Effector memory CD4-positive, alpha-beta T cell (primary cell): ENCODE results near the gene ZNF674.
A peak's percentile ranks its signal among the peaks of the same experiment; 100 is the strongest.

Source experiments
- DNase-seq, 3 donors: peaks; one replicate each; pipeline ENCODE4 v3.0.0-alpha.2; 2020
- H3K27ac ChIP-seq: 2 replicates; pipeline ENCODE4 v1.7.0; 2013; ENCODE audit warnings: mild to moderate bottlenecking, low read length, moderate library complexity; ENCODE audit not compliant: insufficient read depth, poor library complexity, severe bottlenecking
- H3K27me3 ChIP-seq: replicated peaks from 2 replicates; pipeline ENCODE4 v1.7.0; 2013; ENCODE audit warnings: mild to moderate bottlenecking, low read length; ENCODE audit not compliant: insufficient read depth, control insufficient read depth, poor library complexity, severe bottlenecking
- H3K36me3 ChIP-seq: 2 replicates; pipeline ENCODE4 v1.7.0; 2013; ENCODE audit warnings: mild to moderate bottlenecking, low read length, moderate library complexity; ENCODE audit not compliant: control insufficient read depth, insufficient read depth
- H3K4me1 ChIP-seq: 2 replicates; pipeline ENCODE4 v1.7.0; 2013; ENCODE audit warnings: low read length, mild to moderate bottlenecking; ENCODE audit not compliant: control insufficient read depth, insufficient read depth, poor library complexity, severe bottlenecking
- H3K4me3 ChIP-seq: 2 replicates; pipeline ENCODE4 v1.7.0; 2013; ENCODE audit warnings: low read length, low read depth, mild to moderate bottlenecking; ENCODE audit not compliant: insufficient read depth, poor library complexity, severe bottlenecking
- H3K9me3 ChIP-seq: 2 replicates; pipeline ENCODE4 v1.7.0; 2013; ENCODE audit warnings: mild to moderate bottlenecking, low read length, moderate library complexity; ENCODE audit not compliant: control insufficient read depth
- total RNA-seq, 3 donors: gene quantifications; one replicate each; lab custom pipeline; 2026; lab: John Stamatoyannopoulos, UW

The ZNF674 gene
- 3.8 to 9.1 (median 4.8) reads per million in 3 donors for total RNA-seq

DNA sequence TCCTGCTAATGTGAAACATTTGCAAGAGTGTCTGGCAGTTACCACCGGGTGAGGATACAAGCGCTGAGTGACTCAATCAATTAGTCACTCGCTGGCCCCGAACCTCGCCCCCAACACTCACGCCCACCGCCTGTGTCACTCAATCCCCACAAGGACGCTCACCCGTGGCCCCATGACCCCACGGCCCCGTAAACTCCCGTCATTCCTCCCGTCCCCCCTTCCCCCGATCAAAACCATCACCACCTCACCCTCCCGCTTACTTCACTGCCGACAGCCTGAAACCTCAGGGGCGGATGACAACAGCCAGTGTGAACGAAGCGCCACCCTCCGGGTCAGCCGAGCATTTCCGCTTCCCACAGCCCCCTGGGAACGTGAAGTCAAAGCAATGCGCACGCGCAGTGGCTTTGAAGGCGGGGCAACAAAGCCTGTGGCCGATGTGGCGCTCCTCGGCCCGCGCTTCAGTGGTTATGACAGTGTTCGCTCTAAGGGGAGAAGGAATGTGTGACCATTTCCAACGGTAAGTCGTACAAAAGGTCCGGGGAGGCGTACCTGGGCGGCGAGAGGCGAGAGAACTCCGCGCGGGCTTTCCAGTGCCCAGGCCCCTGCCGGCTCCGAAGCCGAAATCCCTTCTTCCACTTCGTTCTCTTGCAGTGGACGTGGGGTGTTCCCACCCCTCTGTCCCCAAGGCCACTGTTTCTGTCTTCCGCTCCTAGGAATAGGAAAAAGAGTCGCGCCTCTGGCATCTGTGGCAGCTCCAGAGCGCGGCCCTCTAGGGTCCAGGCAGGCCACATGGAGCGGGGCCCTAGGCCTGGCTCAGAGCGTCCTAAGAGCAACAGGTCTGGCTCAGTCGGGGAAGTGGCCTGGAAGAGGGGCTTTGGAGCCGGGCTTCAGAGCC lies at the start of gene ZNF674:
TSS of gene ZNF674 (minus strand) at position 311 of the 895 bp plus-strand sequence. CDS start 3,334 bp downstream, outside the sequence.
- H3K4me3 ChIP-seq, result peak within 1 kb of the TSS; percentile 74
- no peaks in the 10 kb centered on the region for H3K4me1 ChIP-seq

DNA sequence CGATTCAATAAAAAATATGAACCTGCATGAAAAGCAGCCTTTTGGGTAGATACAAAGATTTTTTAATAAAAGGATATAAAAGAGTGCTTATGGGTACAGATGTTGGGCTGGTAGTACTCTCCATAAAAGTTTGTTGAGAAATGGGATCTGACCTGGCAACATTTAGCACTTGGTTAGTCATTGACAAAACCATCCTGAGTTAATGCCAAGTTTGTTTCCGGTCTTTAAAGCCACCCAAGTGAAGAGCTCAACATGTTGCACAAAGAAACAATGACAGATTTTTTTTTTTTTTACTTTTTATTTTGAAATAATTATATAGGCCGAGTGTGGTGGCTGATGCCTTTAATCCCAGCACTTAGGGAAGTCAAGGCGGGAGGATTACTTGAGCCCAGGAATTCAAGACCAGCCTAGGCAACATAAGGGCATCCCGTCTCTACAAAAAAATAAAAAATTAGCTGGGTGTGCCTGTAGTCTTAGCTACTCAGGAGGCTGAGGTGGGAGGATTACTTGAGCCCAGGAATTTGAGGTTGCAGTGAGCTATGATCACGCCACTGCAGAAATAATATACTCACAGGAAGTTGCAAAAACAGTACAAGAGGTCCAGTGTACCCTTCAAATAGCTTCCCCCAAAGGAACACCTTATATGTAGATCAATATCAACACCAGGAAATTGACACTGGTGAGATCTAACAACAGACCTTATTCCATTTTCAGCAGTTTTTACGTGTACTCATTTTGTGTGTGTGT lies 44.9 kb upstream of the ZNF674 start:
- Histone ChIP-seq H3K27ac (peak overlapping the region; percentile 18), H3K27me3 (no peaks in the 10 kb centered on the region), H3K36me3 (no peaks in the 10 kb centered on the region), H3K4me1 (no peaks in the 10 kb centered on the region), H3K9me3 (no peaks in the 10 kb centered on the region), H3K4me3 (no peak overlapping the region)
- DNase-seq, result no peak

More for the DNA sequence above, at the start of gene ZNF674:
- Histone ChIP-seq H3K27ac (peak within 1 kb of the TSS; percentile 90), H3K27me3 (no peaks in the 10 kb centered on the region), H3K36me3 (no peaks in the 10 kb centered on the region), H3K9me3 (no peaks in the 10 kb centered on the region)
- DNase-seq, result peak; percentile 88 to 92 (median 92)

DNA sequence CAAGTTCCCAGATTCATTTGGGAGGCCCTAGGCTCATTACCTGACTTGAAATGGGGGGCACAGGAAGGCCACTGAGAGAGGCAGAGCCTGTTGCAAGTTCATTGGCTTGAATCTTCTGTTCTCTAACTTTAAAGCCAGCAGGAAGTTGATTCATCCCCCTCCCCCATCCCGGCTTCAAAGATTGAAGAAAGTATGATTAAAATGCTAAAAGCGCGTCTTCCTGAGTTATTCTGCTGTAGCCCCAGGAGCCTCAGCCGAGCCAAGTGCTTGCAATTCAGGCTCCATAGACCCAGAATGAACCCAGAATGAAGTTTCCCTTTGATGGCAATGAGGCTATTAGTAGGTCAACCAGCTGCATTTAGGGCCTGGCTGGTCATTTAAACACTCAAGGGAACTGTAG lies 43.0 kb upstream of the ZNF674 start:
- Histone ChIP-seq H3K36me3 (no peaks in the 10 kb centered on the region), H3K4me1 (no peaks in the 10 kb centered on the region)

DNA sequence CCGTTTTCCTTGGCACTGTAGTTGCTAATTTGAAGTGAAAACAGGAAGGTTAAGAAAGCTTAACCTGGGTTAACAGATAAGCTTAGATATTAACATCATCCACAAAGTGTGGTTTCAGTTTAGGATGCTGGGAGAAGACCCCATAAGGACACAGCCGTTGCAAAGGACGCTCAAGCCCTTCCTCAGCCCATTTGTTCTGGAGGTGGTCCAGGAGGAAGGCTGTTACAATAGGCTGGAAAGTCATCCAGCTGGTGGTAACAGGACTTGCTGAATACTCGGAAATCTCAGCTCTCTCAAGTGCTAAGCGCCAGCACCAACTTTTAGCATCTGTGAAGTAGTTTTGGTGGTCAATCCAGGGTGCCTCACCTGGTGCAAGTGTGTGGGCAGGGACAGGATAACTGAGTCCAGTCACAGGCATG lies 42.5 kb upstream of the ZNF674 start:
- DNase-seq, result no peak
- no peaks in the 10 kb centered on the region for H3K36me3 ChIP-seq
- H3K27ac ChIP-seq, result peak overlapping the region; percentile 51
- peak overlapping the region; percentile 25 for H3K4me3 ChIP-seq
- H3K4me1 ChIP-seq, result no peaks in the 10 kb centered on the region
- H3K9me3 ChIP-seq, result no peaks in the 10 kb centered on the region
- no peaks in the 10 kb centered on the region for H3K27me3 ChIP-seq

More for the DNA sequence above, 43.0 kb upstream of the ZNF674 start:
- Histone ChIP-seq H3K27ac (peak overlapping the region; percentile 51), H3K9me3 (no peaks in the 10 kb centered on the region), H3K4me3 (peak overlapping the region; percentile 25), H3K27me3 (no peaks in the 10 kb centered on the region)
- DNase-seq, result peak in 1 of 3 donors; percentile 29

- Histone ChIP-seq H3K27me3 (no peaks in the 10 kb centered on the region), H3K27ac (peak overlapping the region; percentile 51), H3K36me3 (no peaks in the 10 kb centered on the region), H3K9me3 (no peaks in the 10 kb centered on the region), H3K4me3 (no peak overlapping the region), H3K4me1 (no peaks in the 10 kb centered on the region)
- no peak for DNase-seq
Measured at GRCh38 chrX:46587158-46587557, 41.9 kb upstream of the ZNF674 start.

DNA sequence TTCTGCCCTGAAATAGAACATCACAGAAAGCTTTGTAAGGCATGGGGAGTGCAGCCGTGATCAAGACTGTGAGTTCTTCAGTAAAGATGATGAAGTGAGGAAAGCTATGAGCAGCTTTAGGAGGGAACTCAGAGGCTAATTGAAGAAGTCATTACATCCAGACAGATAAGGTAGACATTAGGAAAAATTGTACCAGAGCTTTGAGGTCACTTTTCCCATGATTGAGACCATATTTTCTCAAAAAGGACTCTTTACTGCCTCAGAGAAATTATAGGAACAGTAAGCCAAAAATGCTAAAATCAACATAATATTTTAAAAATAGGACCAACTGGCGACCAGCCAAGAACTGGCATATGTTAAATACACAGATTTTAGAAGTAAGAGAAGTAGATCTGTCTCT lies 39.5 kb upstream of the ZNF674 start:
- Histone ChIP-seq H3K4me3 (no peak overlapping the region), H3K4me1 (no peaks in the 10 kb centered on the region), H3K36me3 (no peaks in the 10 kb centered on the region), H3K27me3 (no peaks in the 10 kb centered on the region), H3K9me3 (no peaks in the 10 kb centered on the region), H3K27ac (no peak overlapping the region)
- no peak for DNase-seq

DNA sequence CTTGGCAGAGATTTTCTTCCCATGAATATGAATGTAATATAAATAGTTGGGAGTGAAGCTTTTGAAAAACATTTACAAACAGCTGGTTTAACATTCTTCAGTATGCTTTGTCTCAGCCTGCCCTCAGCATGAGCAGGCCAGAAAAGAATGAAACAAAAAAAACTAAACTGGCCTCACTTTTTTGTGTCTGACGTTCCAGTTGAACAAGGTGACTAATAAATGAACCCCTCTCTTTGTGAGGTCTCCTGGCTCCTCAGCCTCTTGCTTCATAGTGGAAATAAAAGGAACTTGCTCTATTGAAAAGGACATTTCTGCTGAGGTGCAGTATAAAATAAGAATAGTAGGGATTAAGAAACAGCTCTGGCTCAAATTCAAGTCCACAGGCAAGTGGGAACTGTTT lies 37.7 kb upstream of the ZNF674 start:
- H3K27me3 ChIP-seq, result no peaks in the 10 kb centered on the region
- H3K9me3 ChIP-seq, result no peaks in the 10 kb centered on the region
- no peak overlapping the region for H3K27ac ChIP-seq
- H3K4me1 ChIP-seq, result peaks cover 8% of the 10 kb centered on the region
- no peak for DNase-seq
- no peaks in the 10 kb centered on the region for H3K36me3 ChIP-seq
- no peak overlapping the region for H3K4me3 ChIP-seq

- Histone ChIP-seq H3K4me3 (no peak overlapping the region), H3K36me3 (no peaks in the 10 kb centered on the region), H3K4me1 (peaks cover 8% of the 10 kb centered on the region), H3K9me3 (no peaks in the 10 kb centered on the region), H3K27ac (no peak overlapping the region), H3K27me3 (no peaks in the 10 kb centered on the region)
- DNase-seq, result no peak
Measured at GRCh38 chrX:46582325-46582724, 37.1 kb upstream of the ZNF674 start.

- Histone ChIP-seq H3K27ac (no peak overlapping the region), H3K4me3 (no peak overlapping the region), H3K9me3 (no peaks in the 10 kb centered on the region), H3K36me3 (no peaks in the 10 kb centered on the region), H3K27me3 (no peaks in the 10 kb centered on the region), H3K4me1 (peaks cover 8% of the 10 kb centered on the region)
- DNase-seq, result no peak
Measured at GRCh38 chrX:46580613-46581012, 35.4 kb upstream of the ZNF674 start.

- no peak for DNase-seq
- H3K4me1 ChIP-seq, result peaks cover 10% of the 10 kb centered on the region
- no peaks in the 10 kb centered on the region for H3K36me3 ChIP-seq
- H3K27ac ChIP-seq, result no peak overlapping the region
- no peaks in the 10 kb centered on the region for H3K9me3 ChIP-seq
- no peak overlapping the region for H3K4me3 ChIP-seq
- no peaks in the 10 kb centered on the region for H3K27me3 ChIP-seq
Measured at GRCh38 chrX:46579250-46579649, 34.0 kb upstream of the ZNF674 start.
